ENCODE measurements around the gene ENTHD1. TPM values are rescaled to one million over a fixed set of nuclear protein-coding genes. Genes with fewer than 3 reads are reported as not detected.
"Not testable (repeated sequence)": the region's sequence is repeated elsewhere in the genome, so short reads cannot be mapped to it uniquely, and the experiment has no call there.

ENTHD1 gene
- total RNA-seq, 2 donors from 2014 or later = 0.31 to 1.5 TPM

GRCh38 chr22:39910876-39911613 lies 17.5 kb upstream of the ENTHD1 start:
- DNase-seq (ENCODE audit: low spot score in 2 of 2) = no peak
- no peaks in the 10 kb centered on the region for H3K9me3 Mint-ChIP-seq
- no peaks in the 10 kb centered on the region for H3K36me3 Mint-ChIP-seq
- no peak for ATAC-seq
- H3K27ac Mint-ChIP-seq = peak overlapping the region; percentile 94 to 95

GRCh38 chr22:39908737-39909136 lies 15.2 kb upstream of the ENTHD1 start:
- Mint-ChIP-seq H3K9me3 (no peaks in the 10 kb centered on the region), H3K36me3 (peaks cover 0 to 5% of the 10 kb centered on the region in 2 donors), H3K27ac (peak overlapping the region; percentile 34 to 95)
- ATAC-seq (peak; percentile 62 to 71), DNase-seq (ENCODE audit: low spot score in 2 of 2) (no peak)

- H3K9me3 Mint-ChIP-seq = no peaks in the 10 kb centered on the region
- peaks cover 0 to 5% of the 10 kb centered on the region in 2 donors for H3K36me3 Mint-ChIP-seq
- DNase-seq (ENCODE audit: low spot score in 2 of 2) = no peak
- peak overlapping the region; percentile 34 to 95 for H3K27ac Mint-ChIP-seq
- peak; percentile 2 to 26 for ATAC-seq
These were observed 14.6 kb upstream of the ENTHD1 start for GRCh38 chr22:39908136-39908535.

GRCh38 chr22:39907605-39908097 lies 14.1 kb upstream of the ENTHD1 start:
- peak overlapping the region; percentile 34 to 95 for H3K27ac Mint-ChIP-seq
- H3K9me3 Mint-ChIP-seq = no peaks in the 10 kb centered on the region
- DNase-seq (ENCODE audit: low spot score in 2 of 2) (no peak), ATAC-seq (peak; percentile 17 to 38)
- H3K36me3 Mint-ChIP-seq = peaks cover 3 to 10% of the 10 kb centered on the region in 2 donors

- DNase-seq (ENCODE audit: low spot score in 2 of 2) = no peak
- Mint-ChIP-seq H3K27ac (peak overlapping the region; percentile 76 to 95), H3K9me3 (no peaks in the 10 kb centered on the region), H3K36me3 (peaks cover 6 to 14% of the 10 kb centered on the region in 2 donors)
- no peak for ATAC-seq
These were observed 13.5 kb upstream of the ENTHD1 start for GRCh38 chr22:39907047-39907446.

- peaks cover 6 to 23% of the 10 kb centered on the region in 2 donors for H3K36me3 Mint-ChIP-seq
- H3K9me3 Mint-ChIP-seq = no peaks in the 10 kb centered on the region
- ATAC-seq = peak; percentile 29 to 54
- DNase-seq (ENCODE audit: low spot score in 2 of 2) = no peak
- peak overlapping the region; percentile 76 to 95 for H3K27ac Mint-ChIP-seq
These were observed 12.6 kb upstream of the ENTHD1 start for GRCh38 chr22:39906207-39906606.

- no peak for ATAC-seq
- H3K27ac Mint-ChIP-seq = peak overlapping the region; percentile 84 to 95
- no peaks in the 10 kb centered on the region for H3K9me3 Mint-ChIP-seq
- no peak for DNase-seq (ENCODE audit: low spot score in 2 of 2)
- peaks cover 6 to 26% of the 10 kb centered on the region in 2 donors for H3K36me3 Mint-ChIP-seq
These were observed 12.1 kb upstream of the ENTHD1 start for GRCh38 chr22:39905687-39906086.

GRCh38 chr22:39904862-39905261 lies 11.3 kb upstream of the ENTHD1 start:
- DNase-seq (ENCODE audit: low spot score in 2 of 2) (no peak), ATAC-seq (no peak)
- peak overlapping the region; percentile 95 for H3K27ac Mint-ChIP-seq
- no peaks in the 10 kb centered on the region for H3K9me3 Mint-ChIP-seq
- H3K36me3 Mint-ChIP-seq = peaks cover 6 to 26% of the 10 kb centered on the region in 2 donors

- not testable (repeated sequence) for DNase-seq (ENCODE audit: low spot score in 2 of 2); ATAC-seq
- H3K36me3 Mint-ChIP-seq = peaks cover 6 to 26% of the 10 kb centered on the region in 2 donors
These were observed 10.5 kb upstream of the ENTHD1 start for GRCh38 chr22:39904024-39904423.

GRCh38 chr22:39901565-39902146 lies 8.1 kb upstream of the ENTHD1 start:
- Mint-ChIP-seq H3K9me3 (no peaks in the 10 kb centered on the region), H3K27ac (peak overlapping the region; percentile 95 to 98), H3K36me3 (peaks cover 6 to 26% of the 10 kb centered on the region in 2 donors)
- ATAC-seq (no peak), DNase-seq (ENCODE audit: low spot score in 2 of 2) (no peak)

More at GRCh38 chr22:39904024-39904423, 10.5 kb upstream of the ENTHD1 start:
- H3K9me3 Mint-ChIP-seq = not testable (repeated sequence)
- peak overlapping the region; percentile 95 for H3K27ac Mint-ChIP-seq

- ATAC-seq (peak; percentile 91 to 92), DNase-seq (ENCODE audit: low spot score in 2 of 2) (peak in 1 of 2 donors; percentile 66)
- Mint-ChIP-seq H3K9me3 (no peaks in the 10 kb centered on the region), H3K27ac (peak within 1 kb of the TSS; percentile 95 to 98), H3K36me3 (peaks cover 6 to 26% of the 10 kb centered on the region in 2 donors)
These were observed 7.0 kb upstream of the ENTHD1 start, which contains the start of gene GRAP2 for GRCh38 chr22:39900306-39901227. TSS of gene GRAP2 (plus strand) at chr22:39901084. CDS start at chr22:39947107, 46,023 bp downstream.

GRCh38 chr22:39898997-39899396 lies 5.4 kb upstream of the ENTHD1 start:
- Mint-ChIP-seq H3K27ac (no peak overlapping the region), H3K36me3 (peaks cover 6 to 21% of the 10 kb centered on the region in 2 donors), H3K9me3 (no peaks in the 10 kb centered on the region)
- no peak for DNase-seq (ENCODE audit: low spot score in 2 of 2)
- no peak for ATAC-seq

GRCh38 chr22:39897841-39898240 lies 4.3 kb upstream of the ENTHD1 start:
- no peak for ATAC-seq

GRCh38 chr22:39896313-39896996 lies 2.9 kb upstream of the ENTHD1 start:
- ATAC-seq = no peak
- H3K9me3 Mint-ChIP-seq = peaks cover 0 to 3% of the 10 kb centered on the region in 2 donors
- H3K27ac Mint-ChIP-seq = no peak overlapping the region
- no peak for DNase-seq (ENCODE audit: low spot score in 2 of 2)
- peaks cover 0 to 10% of the 10 kb centered on the region in 2 donors for H3K36me3 Mint-ChIP-seq

More at GRCh38 chr22:39897841-39898240, 4.3 kb upstream of the ENTHD1 start:
- no peaks in the 10 kb centered on the region for H3K9me3 Mint-ChIP-seq
- no peak for DNase-seq (ENCODE audit: low spot score in 2 of 2)
- H3K27ac Mint-ChIP-seq = no peak overlapping the region
- H3K36me3 Mint-ChIP-seq = peaks cover 5 to 18% of the 10 kb centered on the region in 2 donors

- H3K27ac Mint-ChIP-seq = no peak overlapping the region
- peaks cover 0 to 4% of the 10 kb centered on the region in 2 donors for H3K36me3 Mint-ChIP-seq
- peaks cover 0 to 3% of the 10 kb centered on the region in 2 donors for H3K9me3 Mint-ChIP-seq
- ATAC-seq = no peak
- no peak for DNase-seq (ENCODE audit: low spot score in 2 of 2)
These were observed 2.1 kb upstream of the ENTHD1 start for GRCh38 chr22:39895682-39896081.

Measured in activated naive CD4-positive, alpha-beta T cell treated with anti-CD3 and anti-CD28 coated beads, Interleukin-2, amount 50 U/mL, for 72 hours (primary cell).